Brain microvascular endothelial cell (primary cell): Measurements from ENCODE around the gene IL18R1.

Source experiments
- DNase-seq: peaks from one replicate; pipeline ENCODE4 v3.0.0-alpha.2; 2020
- H3K27ac ChIP-seq: fragments of 250-450 bp; sonication (Bioruptor Pico); 2 replicates; pipeline ENCODE4 v1.5.1; 2020; ENCODE audit warnings: mild to moderate bottlenecking, moderate library complexity
- H3K27me3 ChIP-seq: fragments of 250-450 bp; sonication (Bioruptor Pico); replicated peaks from 2 replicates; pipeline ENCODE4 v1.5.1; 2020; ENCODE audit warnings: mild to moderate bottlenecking
- H3K36me3 ChIP-seq: fragments of 250-450 bp; sonication (Bioruptor Pico); replicated peaks from 2 replicates; pipeline ENCODE4 v1.5.1; 2020; ENCODE audit warnings: mild to moderate bottlenecking
- H3K4me3 ChIP-seq: 2 replicates; pipeline ENCODE4 v1.5.1; 2011; ENCODE audit warnings: low read depth, mild to moderate bottlenecking, control low read depth, low read length, moderate library complexity
- CTCF ChIP-seq: IDR thresholded peaks from 2 replicates; pipeline ENCODE4 v1.5.1; 2011; ENCODE audit warnings: low read depth, mild to moderate bottlenecking, moderate library complexity, low read length, control low read depth, inconsistent platforms; ENCODE audit errors: missing control alignments
- in situ Hi-C: cut with HindIII; loops from 2 replicates; pipeline ENCODE4 v1.10.0; 2017; ENCODE audit warnings: low sequenced_read_pairs, low pct_ligation_motif_present

The IL18R1 gene

GRCh38 chr2:102367331-102367971 lies 11.9 kb downstream of the IL18R1 start:
- Histone ChIP-seq H3K36me3 (no peaks in the 10 kb centered on the region), H3K27ac (no peak overlapping the region), H3K4me3 (no peak overlapping the region), H3K27me3 (no peaks in the 10 kb centered on the region)
- no peak for TF ChIP-seq CTCF
- DNase-seq, result no peak
- in situ Hi-C loops, result no loop called here

- no peak for TF ChIP-seq CTCF
- Histone ChIP-seq H3K36me3 (no peaks in the 10 kb centered on the region), H3K4me3 (no peak overlapping the region), H3K27ac (no peak overlapping the region), H3K27me3 (no peaks in the 10 kb centered on the region)
- in situ Hi-C loops, result no loop called here
- DNase-seq, result no peak
These were observed 13.0 kb downstream of the IL18R1 start for GRCh38 chr2:102368461-102369109.

- in situ Hi-C loops, result no loop called here
- no peak overlapping the region for H3K4me3 ChIP-seq
- H3K27ac ChIP-seq, result no peak overlapping the region
- no peak for DNase-seq
- no peaks in the 10 kb centered on the region for H3K36me3 ChIP-seq
- no peak for TF ChIP-seq CTCF
- no peaks in the 10 kb centered on the region for H3K27me3 ChIP-seq
These were observed 14.3 kb downstream of the IL18R1 start for GRCh38 chr2:102369866-102370265.

DNA sequence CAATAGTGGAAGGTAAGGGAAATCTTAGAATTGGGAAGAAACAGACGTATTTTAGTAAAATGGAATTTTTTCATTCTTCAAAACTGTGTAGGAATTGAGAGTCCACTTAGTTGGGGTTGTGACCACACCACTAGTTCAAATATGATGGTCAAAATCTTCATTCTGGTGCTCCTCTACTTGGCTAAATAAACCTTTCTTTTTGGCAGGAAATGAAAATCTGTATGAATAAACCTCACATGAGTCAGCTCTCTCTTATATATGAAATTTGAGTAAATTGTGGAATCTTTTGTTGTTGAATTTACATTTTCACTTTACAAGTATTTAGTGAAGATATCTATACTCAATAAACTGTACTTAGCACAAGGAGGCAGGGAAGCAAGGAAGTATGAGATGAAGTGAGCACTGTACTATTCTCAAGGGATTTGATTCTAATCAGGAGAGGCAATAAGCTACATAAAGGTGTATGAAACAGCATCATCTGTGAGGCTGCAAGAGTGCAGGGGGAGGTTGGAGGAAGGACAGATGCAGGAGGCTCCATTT lies 20.5 kb downstream of the IL18R1 start:
- no peak for TF ChIP-seq CTCF
- Histone ChIP-seq H3K27ac (no peak overlapping the region), H3K4me3 (no peak overlapping the region), H3K27me3 (no peaks in the 10 kb centered on the region), H3K36me3 (no peaks in the 10 kb centered on the region)
- no peak for DNase-seq
- in situ Hi-C loops, result no loop called here

- DNase-seq, result no peak
- H3K27me3 ChIP-seq, result no peaks in the 10 kb centered on the region
- H3K4me3 ChIP-seq, result no peak overlapping the region
- in situ Hi-C loops, result no loop called here
- H3K36me3 ChIP-seq, result no peaks in the 10 kb centered on the region
- TF ChIP-seq CTCF, result no peak
- H3K27ac ChIP-seq, result no peak overlapping the region
These were observed 28.1 kb downstream of the IL18R1 start for GRCh38 chr2:102383722-102384121.
